ENCODE data around the gene ANKRD53.

Gene ANKRD53

DNA sequence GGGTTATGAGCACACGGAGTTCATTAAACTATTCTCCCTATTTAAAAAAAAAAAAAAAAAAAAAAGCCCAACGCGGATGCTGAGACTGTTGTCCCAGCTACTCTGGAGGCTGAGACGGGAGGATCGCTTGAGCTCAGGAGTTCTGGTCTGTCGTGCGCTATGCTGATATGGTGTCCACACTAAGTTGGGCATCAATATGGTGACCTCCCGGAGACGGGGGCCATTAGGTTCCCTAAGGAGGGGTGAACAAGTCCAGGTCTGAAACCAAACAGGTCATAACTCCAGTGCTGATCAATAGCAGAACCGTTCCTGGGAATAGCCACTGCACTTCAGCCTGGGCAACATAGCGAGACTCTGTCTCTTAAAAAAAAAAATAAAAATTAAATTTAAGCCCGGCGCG lies 12.9 kb upstream of the ANKRD53 start:
- no peak for DNase-seq

DNA sequence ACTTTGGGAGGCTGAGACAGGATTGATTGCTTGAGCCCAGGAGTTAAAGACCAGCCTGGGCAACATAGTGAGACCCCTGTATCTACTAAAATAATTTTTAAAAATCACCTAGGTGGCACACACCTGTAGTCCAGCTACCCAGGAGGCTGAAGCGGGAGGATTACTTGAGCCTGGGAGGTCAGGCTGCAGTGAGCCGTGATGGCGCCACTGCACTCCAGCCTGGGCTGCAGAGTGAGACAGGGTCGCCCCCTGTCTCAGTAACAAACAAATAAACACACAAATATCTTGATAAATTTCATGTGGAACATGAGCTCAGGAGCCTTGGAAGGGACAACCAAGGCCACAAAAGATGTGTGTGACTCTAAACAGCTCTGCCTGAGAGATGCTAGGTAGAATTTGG lies 11.7 kb upstream of the ANKRD53 start:
- no peak for DNase-seq

DNA sequence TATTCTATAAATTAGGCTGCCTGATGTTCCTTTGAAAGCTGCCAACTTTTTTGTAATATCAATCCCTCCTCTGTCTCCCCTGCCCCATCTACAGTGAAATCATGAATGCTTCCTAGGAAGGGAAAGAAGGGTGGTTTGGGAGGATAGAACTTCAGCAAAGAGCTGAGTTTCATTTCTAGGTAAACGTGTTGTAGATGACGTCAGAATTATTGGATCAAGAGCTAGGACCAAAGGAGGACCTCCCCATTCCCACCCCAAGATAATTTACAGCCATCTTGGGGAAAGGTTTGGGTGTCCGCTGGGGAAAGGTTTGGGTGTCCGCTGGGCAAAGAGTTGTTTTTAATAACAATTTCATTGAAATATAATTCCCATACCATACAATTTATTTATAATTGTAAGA lies 11.2 kb upstream of the ANKRD53 start:
- no peak for DNase-seq

DNA sequence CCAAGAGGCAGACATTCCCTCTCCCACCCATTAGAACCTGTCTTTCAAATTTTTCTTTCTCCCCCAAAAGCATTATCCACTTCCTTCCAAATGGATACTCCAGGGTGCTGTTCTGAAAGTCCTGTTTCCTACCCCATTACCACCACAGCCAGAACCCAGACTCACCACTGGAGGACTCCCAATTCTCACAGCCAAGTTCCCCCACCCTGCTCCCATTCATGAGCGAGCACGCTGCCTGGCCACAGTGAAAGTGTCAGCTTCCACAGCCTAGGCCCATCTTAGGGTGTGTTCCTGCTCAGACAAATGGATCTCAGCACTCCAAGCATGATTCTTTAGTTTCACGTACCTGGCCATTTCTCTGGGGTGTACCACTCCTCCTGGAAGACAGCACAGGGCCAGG lies 3.8 kb upstream of the ANKRD53 start:
- no peak for DNase-seq

GRCh38 chr2:70975237-70975636 lies 3.2 kb upstream of the ANKRD53 start:
- no peak for DNase-seq

- peak; percentile 70 for DNase-seq
These were observed 725 bp upstream of the ANKRD53 start for GRCh38 chr2:70977605-70978205.

GRCh38 chr2:70979180-70979488 lies 704 bp downstream of the ANKRD53 start:
- DNase-seq, result no peak

GRCh38 chr2:70979626-70980025 lies 1.2 kb downstream of the ANKRD53 start:
- DNase-seq, result no peak

DNA sequence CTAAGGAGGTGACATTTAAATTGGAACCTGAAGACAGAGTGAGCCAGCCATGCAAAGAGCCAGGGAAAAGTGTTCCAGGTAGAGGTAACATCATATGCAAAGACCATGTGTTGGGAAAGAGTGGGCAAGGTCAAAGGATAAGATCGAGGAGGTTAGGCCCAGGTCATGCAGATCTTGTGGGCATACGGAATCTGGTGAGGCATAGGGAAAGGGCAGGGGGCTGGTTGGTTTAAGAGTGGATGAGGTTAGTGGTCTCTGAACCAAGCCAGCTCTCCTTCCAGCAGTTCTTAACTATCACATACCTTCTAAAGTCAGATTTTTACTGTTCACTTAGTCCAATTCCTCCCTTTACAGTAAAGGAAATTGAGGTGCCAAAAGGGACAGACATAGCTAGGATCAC lies 3.0 kb downstream of the ANKRD53 start:
- no peak for DNase-seq

DNA sequence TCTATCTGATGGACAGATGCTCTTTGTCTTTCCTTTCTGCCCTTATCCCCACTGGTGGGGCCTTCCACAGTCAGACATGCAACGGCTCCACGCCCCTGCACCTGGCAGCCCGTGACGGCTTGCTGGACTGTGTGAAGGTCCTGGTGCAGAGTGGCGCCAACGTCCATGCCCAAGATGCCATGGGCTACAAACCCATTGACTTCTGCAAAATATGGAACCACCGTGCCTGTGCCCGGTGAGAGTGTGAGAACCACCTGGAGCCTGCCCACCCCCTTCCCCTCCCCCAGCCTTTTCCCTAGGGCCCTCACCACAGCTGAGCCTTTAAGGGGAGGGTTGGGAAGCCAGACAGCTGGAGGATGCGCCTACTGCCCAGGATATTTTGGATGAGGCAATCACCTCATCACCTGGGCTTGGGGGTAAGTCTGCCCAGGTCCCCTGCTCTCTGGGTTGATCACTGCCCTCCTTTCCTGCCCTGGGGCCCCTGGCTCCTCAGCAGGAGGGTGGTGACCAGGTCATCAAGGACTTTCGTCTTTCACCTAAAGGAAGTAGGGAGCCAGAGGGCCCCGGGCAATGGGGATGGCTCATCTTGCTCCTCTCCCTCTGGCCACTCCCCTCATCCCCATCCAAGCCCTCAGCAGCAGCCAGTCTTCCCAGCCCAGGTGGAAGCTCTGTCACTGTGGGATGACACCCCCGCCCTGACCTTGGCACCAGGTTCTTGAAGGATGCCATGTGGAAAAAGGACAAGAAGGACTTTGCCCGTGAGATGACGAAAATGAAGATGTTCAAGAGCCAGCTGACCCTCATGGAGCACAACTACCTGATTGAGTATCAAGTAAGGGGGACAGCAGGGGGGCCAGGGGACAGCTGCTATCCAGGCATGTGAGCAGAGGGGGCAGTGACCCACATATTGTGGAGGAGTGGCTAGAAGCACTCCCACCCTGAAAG lies 3.7 kb downstream of the ANKRD53 start:
- no peak for DNase-seq

- DNase-seq, result no peak
These were observed 4.5 kb downstream of the ANKRD53 start for GRCh38 chr2:70982971-70983370.

DNA sequence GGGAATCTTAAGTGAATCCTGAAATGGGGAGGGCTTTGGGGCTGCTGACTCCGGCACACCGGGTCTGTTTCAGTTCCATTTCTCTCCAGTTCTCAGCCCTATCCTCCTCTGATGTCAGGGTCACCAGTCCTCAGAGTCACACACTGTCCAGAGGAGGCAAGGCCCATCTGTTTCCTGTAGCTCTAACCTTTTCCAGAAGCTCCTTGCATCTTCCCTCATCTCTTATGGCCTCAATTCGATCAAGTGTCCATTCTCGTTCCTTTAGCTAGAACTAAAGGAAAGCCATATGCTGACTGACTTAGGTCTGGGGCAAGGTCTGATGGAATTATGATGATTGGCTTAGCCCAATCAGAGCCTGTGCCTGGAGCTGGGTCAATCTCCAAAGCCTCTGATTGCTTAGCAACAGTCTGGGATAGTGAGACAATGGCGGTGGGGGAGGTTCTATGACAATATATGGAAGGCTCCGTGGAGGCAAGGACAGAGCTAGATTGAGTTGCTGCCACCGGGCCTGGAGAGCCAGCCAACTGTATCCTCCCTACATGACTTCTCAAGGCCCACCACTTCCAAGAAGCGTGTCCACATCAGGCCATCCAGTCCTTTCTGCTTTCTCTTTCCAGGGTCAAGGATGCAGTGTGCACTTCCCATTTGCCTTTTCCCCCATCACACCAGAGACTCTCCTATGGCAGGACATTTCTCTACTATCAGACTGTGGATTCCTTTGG lies 5.2 kb downstream of the ANKRD53 start:
- no peak for DNase-seq

DNA sequence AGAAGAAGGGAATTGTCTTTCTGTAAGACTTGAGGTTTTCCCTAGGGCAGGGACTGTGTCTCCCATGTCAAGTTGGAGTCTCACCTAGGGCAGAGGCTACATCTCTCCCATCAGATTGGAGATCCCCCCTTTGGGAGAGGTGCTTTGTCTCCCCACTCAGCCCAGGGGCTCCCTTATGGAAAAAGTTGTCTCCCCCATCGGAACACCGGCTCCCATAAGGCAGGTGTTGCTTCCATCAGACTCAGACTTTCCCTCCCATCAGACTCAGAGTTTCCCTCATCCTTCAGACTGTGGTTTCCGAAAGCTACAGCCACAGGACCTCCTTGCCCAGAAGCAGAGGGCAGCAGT lies 5.8 kb downstream of the ANKRD53 start:
- DNase-seq, result no peak

GRCh38 chr2:70984576-70985282 lies 6.3 kb downstream of the ANKRD53 start:
- DNase-seq, result no peak

DNA sequence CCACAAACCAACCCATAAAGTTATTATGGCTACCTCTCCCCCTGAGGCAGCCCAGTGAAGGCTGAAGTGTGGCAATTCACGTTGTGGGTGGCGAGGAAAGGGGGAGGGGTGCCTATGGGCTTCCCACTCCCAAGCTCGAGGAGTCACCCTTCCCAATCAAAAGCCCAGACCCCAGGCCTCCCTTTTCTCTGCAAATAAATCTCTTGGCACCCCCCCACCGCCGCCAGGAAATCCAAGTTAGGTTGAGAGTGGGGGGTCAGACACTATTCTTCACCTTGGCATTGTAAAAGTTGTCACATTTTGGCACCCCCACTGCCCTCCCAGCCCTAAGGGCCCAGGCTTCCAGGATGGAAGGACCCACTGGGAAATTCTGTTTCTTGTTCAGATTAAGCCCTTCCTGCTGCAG lies 6.9 kb downstream of the ANKRD53 start:
- DNase-seq, result no peak

GRCh38 chr2:70985956-70986355 lies 7.5 kb downstream of the ANKRD53 start:
- DNase-seq, result no peak

- DNase-seq, result no peak
These were observed 8.2 kb downstream of the ANKRD53 start for GRCh38 chr2:70986499-70987189.

GRCh38 chr2:70987386-70987785 lies 9.0 kb downstream of the ANKRD53 start:
- DNase-seq, result no peak

- DNase-seq, result no peak
These were observed 9.7 kb downstream of the ANKRD53 start for GRCh38 chr2:70988151-70988550.

- DNase-seq, result no peak
These were observed 10.6 kb downstream of the ANKRD53 start for GRCh38 chr2:70988726-70989648.

GRCh38 chr2:70990216-70990615 lies 11.8 kb downstream of the ANKRD53 start:
- no peak for DNase-seq
